Femur (tissue), 1 donor: ENCODE measurements around the gene ZSWIM3.
"Not testable (repeated sequence)": the region's sequence is repeated elsewhere in the genome, so short reads cannot be mapped to it uniquely, and the experiment has no call there.

Experiments used
- DNase-seq: peaks from one replicate; pipeline ENCODE4 v3.0.0-alpha.2; 2017

The ZSWIM3 gene

DNA sequence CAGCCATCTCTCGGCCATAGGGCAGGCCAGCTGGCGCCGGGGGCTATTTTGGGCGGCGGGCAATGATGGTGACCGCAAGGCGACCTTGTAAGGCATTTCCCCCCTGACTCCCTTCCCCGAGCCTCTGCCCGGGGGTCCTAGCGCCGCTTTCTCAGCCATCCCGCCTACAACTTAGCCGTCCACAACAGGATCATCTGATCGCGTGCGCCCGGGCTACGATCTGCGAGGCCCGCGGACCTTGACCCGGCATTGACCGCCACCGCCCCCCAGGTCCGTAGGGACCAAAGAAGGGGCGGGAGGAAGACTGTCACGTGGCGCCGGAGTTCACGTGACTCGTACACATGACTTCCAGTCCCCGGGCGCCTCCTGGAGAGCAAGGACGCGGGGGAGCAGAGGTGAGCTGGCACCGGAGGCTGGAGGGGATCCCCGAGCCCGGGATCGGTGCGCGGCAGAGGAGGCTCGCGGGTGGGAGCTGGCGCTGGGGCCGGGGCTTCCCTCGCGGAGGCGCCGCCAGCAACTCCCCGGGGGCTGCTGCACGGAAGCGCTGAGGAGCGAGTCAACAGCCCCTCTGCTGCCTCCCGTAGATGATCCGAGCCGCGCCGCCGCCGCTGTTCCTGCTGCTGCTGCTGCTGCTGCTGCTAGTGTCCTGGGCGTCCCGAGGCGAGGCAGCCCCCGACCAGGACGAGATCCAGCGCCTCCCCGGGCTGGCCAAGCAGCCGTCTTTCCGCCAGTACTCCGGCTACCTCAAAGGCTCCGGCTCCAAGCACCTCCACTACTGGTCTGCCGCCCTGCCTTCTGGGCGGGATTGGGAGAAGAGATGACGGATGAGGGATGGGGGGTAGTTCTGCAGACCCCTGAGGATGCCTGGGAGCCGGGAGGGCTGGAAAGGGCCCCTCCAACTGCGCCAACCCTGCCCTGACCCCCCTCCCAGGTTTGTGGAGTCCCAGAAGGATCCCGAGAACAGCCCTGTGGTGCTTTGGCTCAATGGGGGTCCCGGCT lies 33.9 kb downstream of the ZSWIM3 start, which contains the start of the genes CTSA and NEURL2:
CTSA (plus strand) TSS at position 351 of the 999 bp plus-strand sequence; CDS start at position 585, 234 bp downstream.
NEURL2 (minus strand) TSS at position 224 of the 999 bp plus-strand sequence; CDS start at position 7, 217 bp downstream.
- DNase-seq: peak; percentile 95

DNA sequence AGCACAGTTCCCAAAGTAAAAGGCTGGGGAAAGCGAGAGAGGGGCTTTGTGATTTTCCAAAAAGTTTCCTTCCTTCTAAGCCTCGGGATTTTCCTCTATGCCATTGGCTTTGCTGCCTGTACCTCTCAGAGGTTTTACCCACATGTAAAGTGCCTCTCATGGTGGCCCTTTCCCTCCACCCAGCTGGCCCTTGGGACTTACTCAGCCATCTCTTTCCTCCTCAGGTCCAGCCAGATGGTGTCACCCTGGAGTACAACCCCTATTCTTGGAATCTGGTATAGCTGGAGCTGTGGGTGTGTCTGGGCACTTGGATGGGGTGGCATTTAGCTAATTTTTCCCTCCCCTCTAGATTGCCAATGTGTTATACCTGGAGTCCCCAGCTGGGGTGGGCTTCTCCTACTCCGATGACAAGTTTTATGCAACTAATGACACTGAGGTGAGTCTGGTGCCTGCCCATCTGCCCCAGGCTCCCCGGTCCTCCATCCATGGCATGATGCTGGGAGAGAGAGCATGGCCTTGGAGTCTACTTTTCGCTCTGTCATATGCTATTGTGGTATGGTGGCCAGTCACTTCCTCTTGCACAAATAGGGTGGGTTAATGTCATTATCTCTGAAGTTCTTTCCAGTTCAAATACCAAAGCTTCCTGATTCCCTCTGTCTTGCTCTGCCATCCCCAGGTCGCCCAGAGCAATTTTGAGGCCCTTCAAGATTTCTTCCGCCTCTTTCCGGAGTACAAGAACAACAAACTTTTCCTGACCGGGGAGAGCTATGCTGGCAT lies 34.8 kb downstream of the ZSWIM3 start:
- no peak for DNase-seq

DNA sequence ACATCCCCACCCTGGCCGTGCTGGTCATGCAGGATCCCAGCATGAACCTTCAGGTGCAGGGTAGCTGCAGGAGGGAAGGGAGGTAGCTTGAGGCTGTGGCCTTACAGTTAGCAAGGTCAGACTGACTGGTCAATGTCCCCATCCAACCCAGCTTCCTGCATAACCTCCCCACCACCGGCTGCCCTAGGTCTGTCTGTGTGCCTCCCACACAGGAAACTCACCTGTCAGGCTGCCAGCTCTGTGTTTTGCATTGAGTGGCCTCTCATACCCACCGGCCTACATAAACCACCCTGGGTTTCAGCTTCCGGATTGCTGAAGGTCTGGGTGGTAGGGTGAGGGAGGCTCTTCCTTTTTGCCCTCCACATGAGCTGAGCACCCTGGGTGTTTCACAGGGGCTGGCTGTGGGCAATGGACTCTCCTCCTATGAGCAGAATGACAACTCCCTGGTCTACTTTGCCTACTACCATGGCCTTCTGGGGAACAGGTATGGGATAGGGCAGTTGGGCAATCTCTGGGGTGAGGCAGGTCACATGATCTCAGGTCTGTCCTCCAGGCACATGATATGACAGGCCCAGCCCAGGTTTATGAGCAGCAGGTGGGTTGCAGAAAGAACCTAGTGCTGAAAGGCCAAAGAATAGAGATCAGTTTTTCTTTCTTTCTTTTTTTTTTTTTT lies 35.5 kb downstream of the ZSWIM3 start:
- no peak for DNase-seq

DNA sequence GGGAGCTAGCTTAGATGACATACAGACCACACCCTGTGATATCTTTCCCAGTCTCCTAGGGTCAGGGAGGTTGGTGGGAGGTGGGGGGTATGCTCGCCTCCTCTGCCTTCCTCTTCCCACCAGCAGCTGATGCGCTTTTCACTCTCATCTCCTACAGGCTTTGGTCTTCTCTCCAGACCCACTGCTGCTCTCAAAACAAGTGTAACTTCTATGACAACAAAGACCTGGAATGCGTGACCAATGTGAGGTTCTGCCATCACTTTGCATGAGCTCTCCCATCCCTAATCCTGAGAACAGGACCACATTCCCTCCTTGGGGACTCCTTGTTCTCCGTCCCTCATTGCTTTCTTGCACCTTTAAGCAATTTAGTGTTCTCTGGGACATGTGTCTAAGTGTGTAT lies 36.4 kb downstream of the ZSWIM3 start:
- no peak for DNase-seq

DNA sequence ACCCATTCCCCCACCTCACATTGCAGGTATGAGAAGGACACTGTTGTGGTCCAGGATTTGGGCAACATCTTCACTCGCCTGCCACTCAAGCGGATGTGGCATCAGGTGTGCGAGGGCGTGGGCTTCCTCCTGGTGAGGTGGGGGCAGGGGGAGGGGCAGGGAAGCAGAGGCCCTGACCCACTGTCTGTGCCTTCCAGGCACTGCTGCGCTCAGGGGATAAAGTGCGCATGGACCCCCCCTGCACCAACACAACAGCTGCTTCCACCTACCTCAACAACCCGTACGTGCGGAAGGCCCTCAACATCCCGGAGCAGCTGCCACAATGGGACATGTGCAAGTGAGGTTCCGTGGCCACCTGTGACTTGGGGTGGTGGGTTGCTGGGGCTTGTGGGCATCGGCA lies 37.4 kb downstream of the ZSWIM3 start:
- DNase-seq: no peak

DNA sequence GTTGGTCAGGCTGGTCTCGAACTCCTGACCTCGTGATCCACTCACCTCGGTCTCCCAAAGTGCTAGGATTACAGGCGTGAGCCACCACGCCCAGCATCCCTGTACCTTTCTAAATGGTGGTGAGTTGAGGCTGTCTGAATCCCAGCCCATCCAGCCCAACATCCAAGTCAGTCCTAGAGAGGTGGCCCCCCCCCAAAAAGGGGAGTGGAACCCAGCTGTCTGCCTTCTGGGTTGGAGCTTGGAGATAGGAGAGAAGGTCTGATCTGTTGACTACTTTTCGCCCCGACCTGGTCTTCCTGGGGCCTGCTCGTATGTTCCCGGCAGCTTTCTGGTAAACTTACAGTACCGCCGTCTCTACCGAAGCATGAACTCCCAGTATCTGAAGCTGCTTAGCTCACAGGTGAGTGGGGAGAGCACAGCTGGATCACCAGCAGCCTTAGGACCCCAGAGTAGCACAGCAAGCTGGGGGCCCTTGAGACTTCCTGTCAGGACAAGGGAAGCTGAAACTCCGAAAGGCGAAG lies 39.3 kb downstream of the ZSWIM3 start:
- no peak for DNase-seq

DNA sequence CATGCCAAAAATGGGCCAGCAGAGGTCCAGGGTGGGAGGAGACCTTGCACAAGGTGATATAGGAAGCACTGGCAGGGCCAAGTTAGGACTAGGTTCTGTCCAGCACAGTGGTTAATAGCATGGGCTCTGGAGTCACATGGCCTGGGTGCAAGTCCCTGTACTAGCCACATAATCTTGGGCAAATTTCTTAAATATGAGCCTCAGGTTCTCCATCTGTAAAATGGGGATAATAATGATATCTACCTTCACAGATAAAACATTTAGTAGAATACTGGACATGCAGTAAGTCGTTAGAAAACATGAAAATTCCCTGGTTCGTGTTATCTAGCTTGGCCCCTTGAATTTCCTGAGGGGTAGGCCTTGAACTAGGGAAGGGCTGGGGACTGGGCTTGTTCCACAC lies 39.9 kb downstream of the ZSWIM3 start:
- DNase-seq: no peak

DNA sequence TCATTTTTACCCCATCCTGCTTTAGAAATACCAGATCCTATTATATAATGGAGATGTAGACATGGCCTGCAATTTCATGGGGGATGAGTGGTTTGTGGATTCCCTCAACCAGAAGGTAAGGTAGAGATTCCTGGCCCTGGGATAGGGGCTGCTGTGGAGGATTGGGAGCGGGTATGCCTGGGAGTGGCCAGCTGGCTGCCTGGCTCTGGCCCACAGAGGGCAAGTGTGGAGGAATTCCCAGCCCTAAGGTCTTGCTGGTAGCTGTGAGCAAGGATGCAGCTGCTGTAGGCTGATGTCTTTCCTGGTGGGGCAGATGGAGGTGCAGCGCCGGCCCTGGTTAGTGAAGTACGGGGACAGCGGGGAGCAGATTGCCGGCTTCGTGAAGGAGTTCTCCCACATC lies 40.3 kb downstream of the ZSWIM3 start:
- DNase-seq: no peak

DNA sequence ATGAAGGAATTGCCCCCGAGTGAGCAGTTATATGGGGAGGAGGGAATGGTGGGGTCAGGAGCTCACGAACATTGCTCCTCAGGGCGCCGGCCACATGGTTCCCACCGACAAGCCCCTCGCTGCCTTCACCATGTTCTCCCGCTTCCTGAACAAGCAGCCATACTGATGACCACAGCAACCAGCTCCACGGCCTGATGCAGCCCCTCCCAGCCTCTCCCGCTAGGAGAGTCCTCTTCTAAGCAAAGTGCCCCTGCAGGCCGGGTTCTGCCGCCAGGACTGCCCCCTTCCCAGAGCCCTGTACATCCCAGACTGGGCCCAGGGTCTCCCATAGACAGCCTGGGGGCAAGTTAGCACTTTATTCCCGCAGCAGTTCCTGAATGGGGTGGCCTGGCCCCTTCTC lies 40.9 kb downstream of the ZSWIM3 start:
- DNase-seq: no peak

DNA sequence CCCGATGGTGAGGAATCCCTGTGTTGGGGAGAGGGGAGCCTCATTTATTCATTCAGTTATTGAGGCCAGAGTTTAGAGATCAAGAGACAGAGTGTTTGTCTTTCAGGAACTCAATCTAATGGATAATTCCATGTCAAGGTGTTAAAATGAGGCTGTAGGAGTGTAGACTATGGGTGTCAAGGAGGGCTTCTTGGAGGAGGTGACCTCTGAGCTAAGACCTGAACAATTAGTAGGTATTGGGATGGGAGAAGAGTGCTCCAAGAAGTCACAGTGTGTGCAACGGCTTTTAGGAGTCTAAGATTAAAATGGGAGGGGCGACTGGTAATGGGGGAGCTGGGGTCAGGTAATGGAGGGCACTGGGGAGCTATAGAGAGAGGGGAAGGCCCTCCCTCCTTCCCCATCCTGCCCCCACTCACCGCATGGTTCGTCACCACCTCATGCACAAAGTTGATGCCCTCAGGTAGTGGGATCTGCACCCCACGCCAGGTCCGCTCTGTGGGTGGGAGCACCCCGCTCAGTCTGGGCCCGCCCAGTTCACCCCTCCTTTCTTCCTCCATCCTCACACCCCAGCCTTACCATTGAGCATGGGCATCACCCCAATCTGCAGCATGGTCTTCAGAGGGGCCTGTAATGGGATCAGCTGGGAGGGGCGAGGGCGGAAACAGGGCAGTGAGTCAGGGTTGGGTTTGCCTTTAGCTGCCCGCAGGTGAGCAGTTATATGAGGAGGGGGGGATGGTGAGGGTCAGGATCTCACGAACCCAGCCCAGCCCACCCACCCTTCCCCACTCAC lies 41.8 kb downstream of the ZSWIM3 start:
- DNase-seq: no peak

DNA sequence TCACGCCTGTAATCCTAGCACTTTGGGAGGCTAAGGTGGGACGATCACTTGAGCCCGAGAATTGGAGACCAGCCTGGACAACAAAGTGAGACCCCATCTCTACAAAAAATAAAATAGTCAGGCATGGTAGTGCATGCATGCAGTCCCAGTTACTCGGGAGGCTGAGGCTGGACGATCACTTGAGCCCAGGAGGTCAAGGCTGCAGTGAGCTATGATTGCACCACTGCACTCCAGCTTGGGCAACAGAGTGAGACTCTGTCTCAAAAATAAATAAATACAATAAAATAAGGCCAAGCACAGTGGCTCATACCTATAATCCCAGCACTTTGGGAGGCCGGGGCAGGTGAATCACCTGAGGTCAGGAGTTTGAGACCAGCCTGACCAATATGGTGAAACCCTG lies 43.9 kb downstream of the ZSWIM3 start:
- not testable (repeated sequence) for DNase-seq

DNA sequence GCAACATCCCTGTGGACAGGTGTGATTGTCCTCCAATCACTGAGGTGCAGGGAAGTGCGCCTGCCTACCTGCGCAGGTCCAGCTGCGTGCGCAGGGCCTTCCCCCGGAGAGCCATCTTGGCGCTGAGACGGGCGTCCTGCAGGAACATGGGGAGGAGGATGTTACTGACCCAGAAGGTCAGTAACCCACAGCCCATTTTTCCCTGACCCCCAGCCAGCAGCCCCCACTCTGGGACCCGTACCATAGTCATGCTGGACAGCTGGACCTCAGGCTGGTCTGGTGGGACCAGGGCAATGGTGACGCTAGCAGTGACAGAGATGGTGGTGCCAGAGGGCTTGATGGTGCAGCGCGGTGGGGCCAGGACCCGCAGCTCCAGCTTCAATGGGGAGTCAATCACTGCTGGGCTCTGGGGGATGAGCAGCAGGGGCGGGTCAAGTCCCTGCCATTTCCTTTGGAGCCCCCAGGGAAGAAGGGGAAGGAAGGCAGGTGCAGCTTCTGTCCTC lies 44.8 kb downstream of the ZSWIM3 start:
- no peak for DNase-seq

DNA sequence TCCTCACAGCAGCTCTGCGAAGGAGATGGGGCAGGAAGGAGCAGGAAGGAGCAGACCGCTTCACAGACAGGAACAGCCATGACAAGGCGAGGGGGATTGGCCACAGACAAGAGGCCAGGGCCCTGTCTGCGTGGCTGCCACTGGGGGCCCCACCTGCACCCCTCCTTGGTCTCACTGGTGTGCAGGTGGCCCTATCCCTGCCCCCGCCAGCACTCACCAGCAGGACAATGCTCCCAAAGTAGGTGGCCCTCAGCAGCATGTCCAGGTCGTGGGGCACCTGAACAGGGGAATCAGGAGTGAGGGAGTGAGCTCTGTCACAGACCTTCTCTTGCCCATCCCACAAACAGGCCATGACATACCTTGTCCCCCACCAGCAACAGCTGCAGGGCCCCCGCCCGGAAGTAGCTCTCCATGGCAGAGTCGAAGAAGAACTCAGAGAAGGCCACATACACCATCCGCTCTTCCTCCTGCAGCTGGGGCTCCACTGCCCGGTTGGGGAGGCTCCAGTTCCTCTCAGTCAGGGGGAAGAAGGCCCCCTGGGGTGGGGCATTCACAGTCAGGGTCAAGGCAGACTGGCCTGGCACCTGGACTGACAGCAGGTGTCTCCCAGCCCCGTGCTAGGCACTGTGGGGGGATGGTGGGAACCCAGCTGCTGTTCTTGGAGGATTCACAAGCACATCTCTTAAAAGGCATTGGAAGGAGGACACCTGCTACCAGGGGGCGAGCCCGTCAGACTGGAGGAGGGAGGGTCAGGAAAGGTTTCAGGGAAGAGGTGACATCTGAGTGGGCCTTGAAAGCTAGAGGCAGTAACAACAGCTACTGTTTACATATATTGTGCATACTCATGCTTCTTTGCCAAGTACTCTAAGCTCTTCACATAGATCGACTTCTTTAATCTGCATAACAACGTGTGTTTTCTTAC lies 47.4 kb downstream of the ZSWIM3 start:
- no peak for DNase-seq

DNA sequence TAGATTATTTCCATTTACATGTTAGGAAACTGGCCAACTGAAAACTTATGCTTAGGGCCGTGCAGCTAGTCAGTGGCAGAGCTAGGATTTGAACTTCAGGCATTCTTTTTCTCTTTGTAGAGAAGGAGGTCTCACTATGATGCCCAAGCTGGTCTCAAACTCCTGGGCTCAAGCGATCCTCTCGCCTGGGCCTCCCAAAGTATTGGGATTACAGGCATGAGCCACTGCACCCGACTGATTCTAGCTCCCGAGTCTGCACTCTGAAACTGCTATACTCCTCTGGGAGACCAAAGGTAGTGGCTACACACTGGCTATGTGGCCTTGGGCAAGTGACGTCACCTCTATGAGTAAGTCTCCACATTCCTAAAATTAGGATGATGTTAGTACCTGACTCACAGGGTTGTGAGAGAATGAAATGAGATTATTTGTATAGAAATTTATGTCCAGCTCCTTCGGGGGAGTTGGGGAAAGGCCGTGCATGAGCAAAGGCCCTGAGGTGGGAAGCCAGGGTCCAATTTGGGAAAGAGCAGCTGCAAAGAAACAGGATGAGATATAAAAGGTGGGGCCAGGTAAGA lies 48.2 kb downstream of the ZSWIM3 start:
- no peak for DNase-seq

DNA sequence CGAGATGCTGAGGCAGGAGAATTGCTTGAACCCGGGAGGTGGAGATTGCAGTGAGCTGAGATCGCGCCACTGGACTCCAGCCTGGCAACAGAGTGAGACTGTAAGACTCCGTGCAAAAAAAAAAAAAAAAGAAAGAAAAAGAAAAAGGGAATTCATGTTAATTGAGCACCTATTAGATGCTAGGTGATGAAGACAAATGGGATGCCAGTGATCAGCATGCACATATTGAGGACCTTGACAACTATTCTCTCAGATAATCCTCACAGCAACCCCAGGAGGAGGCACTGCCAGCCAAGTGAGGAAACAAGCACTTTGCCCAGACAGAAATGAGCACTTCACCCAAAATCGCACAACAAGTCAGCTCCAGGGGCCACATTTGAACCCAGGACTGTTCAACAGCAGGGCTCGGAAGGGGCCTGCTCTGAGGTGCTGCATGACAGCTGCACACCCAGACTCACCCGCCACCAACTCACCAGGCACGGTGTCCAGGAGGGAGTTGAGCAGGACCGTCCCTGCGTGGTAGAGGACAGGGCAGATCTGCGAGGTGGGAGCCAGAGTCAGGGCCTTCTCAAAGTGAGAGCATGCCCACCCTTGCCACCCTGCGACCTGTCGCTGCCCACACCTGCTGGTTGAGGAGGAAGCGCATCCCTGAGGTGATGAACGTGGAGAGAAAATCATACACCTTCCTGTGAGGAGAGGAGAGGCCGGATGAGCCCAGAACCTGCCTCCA lies 50.0 kb downstream of the ZSWIM3 start:
- DNase-seq: no peak

DNA sequence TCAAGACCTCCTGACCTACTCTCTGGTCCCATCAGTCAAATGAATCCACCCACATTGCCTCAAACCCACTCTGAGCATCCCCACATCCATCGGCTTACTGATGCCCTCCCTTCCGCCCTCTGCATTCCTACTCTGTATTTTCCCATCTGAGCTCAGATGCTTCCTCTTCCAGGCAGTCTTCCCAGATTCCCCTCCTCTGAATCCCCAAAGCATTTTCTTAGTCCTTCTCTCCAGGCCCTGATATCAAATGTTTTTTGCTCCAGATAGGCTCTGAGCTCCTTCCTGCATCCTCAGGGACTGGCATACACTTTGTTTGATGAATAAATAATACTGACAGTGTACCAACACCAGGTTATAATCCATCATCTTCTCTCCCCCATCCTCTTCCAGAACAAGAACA lies 50.7 kb downstream of the ZSWIM3 start:
- no peak for DNase-seq

DNA sequence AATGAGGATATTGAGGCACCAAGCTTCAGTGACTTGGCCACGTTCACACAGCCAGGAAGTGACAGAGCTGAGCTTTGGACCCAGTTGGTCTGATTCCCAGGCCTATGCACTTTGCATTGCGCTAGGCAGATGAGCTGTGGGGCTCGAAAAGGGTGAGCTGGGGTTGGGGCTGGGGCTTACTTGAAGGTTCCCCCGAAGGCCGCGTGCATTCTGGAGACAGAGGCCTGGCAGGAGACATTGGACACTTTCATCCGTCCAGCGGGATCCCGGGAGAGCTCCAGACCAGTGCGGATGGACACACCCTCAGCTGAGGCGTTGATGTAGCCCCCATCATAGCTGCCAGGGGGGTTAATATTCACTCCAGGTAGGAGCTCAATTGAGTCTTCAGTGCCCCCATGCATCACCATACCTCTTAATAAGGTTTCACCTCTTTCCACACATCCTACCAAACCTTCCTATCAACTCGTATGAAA lies 52.0 kb downstream of the ZSWIM3 start:
- no peak for DNase-seq

DNA sequence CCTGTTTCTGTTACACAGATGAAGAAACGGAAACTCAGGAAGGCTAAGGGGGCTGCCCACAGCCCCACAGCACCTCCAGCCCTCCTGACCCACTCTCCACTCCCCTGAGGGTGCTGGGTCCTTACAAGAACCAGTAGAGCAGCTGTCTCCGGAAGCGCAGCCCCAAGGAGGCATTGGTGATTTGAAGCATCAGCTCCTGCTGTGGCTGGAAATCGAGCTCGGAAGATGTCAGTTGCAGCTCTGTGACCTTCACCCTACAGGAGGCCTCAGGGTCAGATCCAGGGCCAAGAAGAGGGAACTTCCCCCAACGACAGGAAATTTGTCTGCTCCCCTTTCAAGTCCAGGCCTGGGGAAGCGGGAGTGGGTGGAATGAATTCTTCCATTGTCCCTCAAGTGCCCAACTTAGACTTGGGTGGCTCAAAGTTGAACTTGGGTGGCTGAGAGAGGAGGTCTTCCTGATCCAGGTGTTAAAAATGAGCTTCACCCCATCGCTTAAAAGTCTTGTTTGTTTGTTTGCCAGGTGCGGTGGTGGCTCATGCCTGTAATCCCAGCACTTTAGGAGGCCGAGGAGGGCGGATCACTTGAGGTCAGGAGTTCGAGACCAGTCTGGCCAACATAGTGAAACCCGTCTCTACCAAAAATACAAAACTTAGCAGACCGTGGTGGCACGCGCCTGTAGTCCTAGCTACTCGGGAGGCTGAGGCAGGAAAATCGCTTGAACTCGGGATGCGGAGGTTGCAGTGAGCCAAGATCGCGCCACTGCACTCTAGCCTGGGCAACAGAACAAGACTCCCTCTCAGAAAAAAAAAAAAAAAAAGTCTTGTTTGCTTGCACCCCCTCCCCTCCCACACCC lies 52.6 kb downstream of the ZSWIM3 start:
- no peak for DNase-seq
